Osteoblast (primary cell): ENCODE data around the gene RAB12. TPM values are rescaled to one million over a fixed set of nuclear protein-coding genes. Genes with fewer than 3 reads are reported as not detected.
A peak's percentile ranks its signal among the peaks of the same experiment; 100 is the strongest.

ENCODE experiments used
- DNase-seq: peaks from one replicate; pipeline ENCODE4 v3.0.0; 2011; ENCODE audit warnings: low spot score, mixed read lengths; ENCODE audit not compliant: insufficient read length; ENCODE audit errors: missing footprints
- H2AFZ ChIP-seq: 2 replicates; pipeline ENCODE4 v1.6.0; 2011; ENCODE audit warnings: mild to moderate bottlenecking, low read length
- H3K27ac ChIP-seq: 2 replicates; pipeline ENCODE4 v1.5.1; 2011; ENCODE audit warnings: mild to moderate bottlenecking, low read depth, low read length, moderate library complexity
- H3K27me3 ChIP-seq: 2 replicates; pipeline ENCODE4 v1.6.0; 2012; ENCODE audit warnings: mild to moderate bottlenecking, control low read depth, inconsistent platforms, low read length, moderate library complexity; ENCODE audit not compliant: insufficient read depth
- H3K36me3 ChIP-seq: 2 replicates; pipeline ENCODE4 v1.5.1; 2011; ENCODE audit warnings: mild to moderate bottlenecking, low read length, control low read depth, moderate library complexity; ENCODE audit not compliant: insufficient read depth
- H3K4me1 ChIP-seq: 2 replicates; pipeline ENCODE4 v1.5.1; 2011; ENCODE audit warnings: mild to moderate bottlenecking, low read length, control low read depth, moderate library complexity; ENCODE audit not compliant: insufficient read depth
- H3K4me2 ChIP-seq: 2 replicates; pipeline ENCODE4 v1.6.0; 2011; ENCODE audit warnings: mild to moderate bottlenecking, low read length; ENCODE audit not compliant: insufficient read depth
- H3K4me3 ChIP-seq: fragments of 200-600 bp; sonication (generic); 3 replicates; pipeline ENCODE4 v1.5.1; 2012; ENCODE audit warnings: mild to moderate bottlenecking, low read length, inconsistent platforms; ENCODE audit not compliant: insufficient read depth
- H3K79me2 ChIP-seq: 2 replicates; pipeline ENCODE4 v1.6.0; 2012; ENCODE audit warnings: mild to moderate bottlenecking, low read length, control low read depth, inconsistent platforms; ENCODE audit not compliant: insufficient read depth
- H3K9me3 ChIP-seq: 2 replicates; pipeline ENCODE4 v1.5.1; 2011; ENCODE audit warnings: low read depth, low read length, control low read depth
- H4K20me1 ChIP-seq: 2 replicates; pipeline ENCODE4 v1.6.0; 2012; ENCODE audit warnings: mild to moderate bottlenecking, low read length, control low read depth; ENCODE audit not compliant: insufficient read depth
- total RNA-seq: library from RNA; depleted of rRNA; stranded (reverse); fragments of >200 nt; gene quantifications from 2 replicates; pipeline ENCODE4 v1.2.3, GENCODE V29; 2012
- TF ChIP-seq, protein P1 (sequence below): IDR thresholded peaks from 2 replicates; pipeline ENCODE4 v1.5.1; 2011; ENCODE audit warnings: mild to moderate bottlenecking, low read depth, low read length, moderate library complexity; ENCODE audit errors: extremely low read depth

RAB12 gene
- total RNA-seq, 1 donor: 49.2 TPM

DNA sequence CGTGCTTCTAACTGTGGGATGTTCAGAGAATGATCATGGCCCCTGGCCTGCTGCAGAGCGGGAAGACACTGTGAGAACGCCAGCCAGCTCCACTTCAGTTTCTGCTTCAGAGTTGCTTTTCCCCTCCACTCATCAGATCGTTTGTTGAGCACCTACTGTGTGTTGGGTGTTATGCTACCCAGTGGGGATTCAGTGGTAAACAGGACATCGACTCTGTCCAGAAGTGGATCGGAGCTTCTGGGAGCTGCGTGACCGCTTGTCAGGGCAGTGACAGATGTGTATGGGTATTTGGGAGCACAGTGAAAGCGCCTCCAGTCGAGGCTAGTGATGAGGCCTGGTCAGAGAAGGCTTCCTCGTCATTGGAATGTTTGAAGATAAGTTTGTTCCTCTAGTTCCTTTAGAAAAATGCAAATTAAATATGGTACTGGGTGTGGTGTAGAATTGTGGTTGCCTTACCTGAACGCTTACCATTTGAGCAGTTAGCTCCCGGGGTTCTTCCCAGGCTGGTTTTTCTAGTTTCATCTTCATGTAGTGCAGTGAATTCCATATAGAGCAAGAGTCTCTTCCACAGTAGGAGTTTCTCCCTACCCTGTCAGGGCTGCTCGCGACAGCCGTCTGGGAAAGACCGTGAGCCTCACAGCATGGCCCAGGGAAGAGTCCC lies 2.8 kb downstream of the RAB12 start:
- no peak overlapping the region for H3K4me2 ChIP-seq

GRCh38 chr18:8614875-8615274 lies 5.6 kb downstream of the RAB12 start:
- Histone ChIP-seq H3K27me3 (no peaks in the 10 kb centered on the region), H3K4me2 (peak overlapping the region; percentile 51), H3K36me3 (peaks cover 6% of the 10 kb centered on the region), H3K4me3 (no peak overlapping the region), H3K79me2 (peaks cover 92% of the 10 kb centered on the region), H3K9me3 (no peaks in the 10 kb centered on the region), H3K27ac (peak overlapping the region; percentile 79), H4K20me1 (peaks cover 59% of the 10 kb centered on the region), H3K4me1 (peaks cover 31% of the 10 kb centered on the region), H2AFZ (no peak overlapping the region)
- no peak for DNase-seq
- TF ChIP-seq, protein P1, sequence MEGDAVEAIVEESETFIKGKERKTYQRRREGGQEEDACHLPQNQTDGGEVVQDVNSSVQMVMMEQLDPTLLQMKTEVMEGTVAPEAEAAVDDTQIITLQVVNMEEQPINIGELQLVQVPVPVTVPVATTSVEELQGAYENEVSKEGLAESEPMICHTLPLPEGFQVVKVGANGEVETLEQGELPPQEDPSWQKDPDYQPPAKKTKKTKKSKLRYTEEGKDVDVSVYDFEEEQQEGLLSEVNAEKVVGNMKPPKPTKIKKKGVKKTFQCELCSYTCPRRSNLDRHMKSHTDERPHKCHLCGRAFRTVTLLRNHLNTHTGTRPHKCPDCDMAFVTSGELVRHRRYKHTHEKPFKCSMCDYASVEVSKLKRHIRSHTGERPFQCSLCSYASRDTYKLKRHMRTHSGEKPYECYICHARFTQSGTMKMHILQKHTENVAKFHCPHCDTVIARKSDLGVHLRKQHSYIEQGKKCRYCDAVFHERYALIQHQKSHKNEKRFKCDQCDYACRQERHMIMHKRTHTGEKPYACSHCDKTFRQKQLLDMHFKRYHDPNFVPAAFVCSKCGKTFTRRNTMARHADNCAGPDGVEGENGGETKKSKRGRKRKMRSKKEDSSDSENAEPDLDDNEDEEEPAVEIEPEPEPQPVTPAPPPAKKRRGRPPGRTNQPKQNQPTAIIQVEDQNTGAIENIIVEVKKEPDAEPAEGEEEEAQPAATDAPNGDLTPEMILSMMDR: no peak

More for the DNA sequence above, 2.8 kb downstream of the RAB12 start:
- no peak for DNase-seq
- no peak overlapping the region for H3K4me3 ChIP-seq
- no peak overlapping the region for H3K27ac ChIP-seq
- H3K9me3 ChIP-seq: no peaks in the 10 kb centered on the region
- H3K27me3 ChIP-seq: no peaks in the 10 kb centered on the region
- peaks cover 6% of the 10 kb centered on the region for H3K36me3 ChIP-seq
- H3K79me2 ChIP-seq: peaks cover 67% of the 10 kb centered on the region
- H4K20me1 ChIP-seq: peaks cover 43% of the 10 kb centered on the region
- TF ChIP-seq, protein P1: no peak
- H3K4me1 ChIP-seq: peaks cover 37% of the 10 kb centered on the region
- H2AFZ ChIP-seq: no peak overlapping the region

- Histone ChIP-seq H3K4me2 (peak overlapping the region; percentile 51), H3K9me3 (no peaks in the 10 kb centered on the region), H3K27me3 (no peaks in the 10 kb centered on the region), H3K4me3 (no peak overlapping the region), H4K20me1 (peaks cover 59% of the 10 kb centered on the region), H3K36me3 (peaks cover 6% of the 10 kb centered on the region), H3K27ac (peak overlapping the region; percentile 79), H3K4me1 (peaks cover 28% of the 10 kb centered on the region), H3K79me2 (peaks cover 92% of the 10 kb centered on the region), H2AFZ (no peak overlapping the region)
- TF ChIP-seq, protein P1: no peak
- DNase-seq: peak; percentile 98
These were observed 6.3 kb downstream of the RAB12 start for GRCh38 chr18:8615397-8616027.

DNA sequence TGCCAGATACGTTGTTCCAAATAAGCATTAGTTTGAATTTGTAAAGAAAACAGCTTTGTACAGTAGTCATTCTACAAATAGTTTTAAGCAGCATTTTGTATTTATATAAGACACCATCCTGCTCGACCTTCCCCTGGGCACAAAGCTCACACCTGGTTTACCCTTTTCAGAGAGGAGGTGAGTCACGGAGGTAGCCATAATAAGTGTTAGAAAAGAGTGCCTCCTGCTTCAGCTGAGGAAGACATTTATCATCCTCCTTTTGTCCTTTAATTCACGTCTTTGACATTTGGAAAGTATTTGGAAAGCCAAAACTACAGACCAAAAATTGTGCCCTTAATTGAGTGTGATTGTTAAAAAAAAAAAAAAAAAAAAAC lies 6.8 kb downstream of the RAB12 start:
- DNase-seq: peak; percentile 67
- H3K27me3 ChIP-seq: no peaks in the 10 kb centered on the region
- H3K4me3 ChIP-seq: no peak overlapping the region
- peak overlapping the region; percentile 51 for H3K4me2 ChIP-seq
- H3K36me3 ChIP-seq: peaks cover 6% of the 10 kb centered on the region
- peaks cover 92% of the 10 kb centered on the region for H3K79me2 ChIP-seq
- H3K4me1 ChIP-seq: peaks cover 23% of the 10 kb centered on the region
- H4K20me1 ChIP-seq: peaks cover 58% of the 10 kb centered on the region
- no peaks in the 10 kb centered on the region for H3K9me3 ChIP-seq
- peak overlapping the region; percentile 79 for H3K27ac ChIP-seq
- no peak overlapping the region for H2AFZ ChIP-seq
- TF ChIP-seq, protein P1: no peak
